NCI-H2029 treated with DMSO at 0.1 percent for 48 hours (cell line): ENCODE measurements around the gene CYREN.
"Not testable (repeated sequence)": the region's sequence is repeated elsewhere in the genome, so short reads cannot be mapped to it uniquely, and the experiment has no call there.

Source experiments
- DNase-seq: peaks from one replicate; lab custom pipeline; 2025; lab: John Stamatoyannopoulos, UW

Gene CYREN

DNA sequence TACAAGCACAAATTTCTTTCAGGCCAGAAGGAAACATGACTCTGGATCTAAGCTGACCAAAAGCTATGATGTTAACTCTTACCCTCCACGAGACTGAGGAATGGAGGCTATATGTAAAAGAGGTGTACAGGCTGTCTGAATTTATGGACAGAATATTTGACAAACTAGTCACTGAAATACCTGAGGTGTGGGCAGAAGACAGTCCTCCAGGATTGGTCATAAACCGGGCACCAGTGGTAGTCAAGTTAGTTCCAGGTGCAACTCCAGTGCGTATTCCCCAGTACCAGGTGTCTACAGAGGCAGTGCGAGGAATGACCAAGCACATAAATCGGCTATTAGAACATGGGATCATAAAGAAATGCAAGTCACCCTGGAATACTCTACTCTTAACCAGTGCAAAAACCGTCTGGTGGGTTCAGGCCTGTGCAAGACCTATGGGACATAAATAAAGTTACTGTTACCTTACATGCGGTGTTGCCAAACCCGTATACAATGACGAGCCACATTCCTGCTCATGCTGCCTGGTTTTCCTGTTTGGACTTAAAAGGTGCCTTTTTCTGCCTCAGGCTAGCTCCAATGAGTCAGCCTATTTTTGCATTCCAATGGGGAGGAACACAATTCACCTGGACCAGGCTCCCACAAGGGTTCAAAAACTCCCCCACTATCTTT is 6.7 kb upstream of the CYREN start:
- no peak for DNase-seq

DNA sequence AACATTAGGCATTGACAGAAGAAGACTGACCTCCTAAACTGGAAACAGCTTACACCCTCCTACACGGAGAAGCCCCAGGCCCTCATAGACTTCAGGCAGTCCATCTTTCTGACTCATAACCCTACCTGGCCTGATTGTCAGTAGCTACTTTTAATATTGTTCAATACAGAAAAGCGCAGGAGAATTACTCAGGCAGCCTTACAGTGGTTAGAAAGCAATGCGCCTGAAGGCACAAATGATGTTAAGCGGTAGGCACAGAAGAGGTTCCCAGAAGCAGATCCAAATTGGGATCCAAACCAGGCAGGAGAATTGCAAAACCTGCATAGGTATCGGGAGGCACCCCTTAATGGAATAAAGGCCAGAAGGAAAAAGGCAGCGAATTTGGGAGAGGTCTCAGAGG is 5.4 kb upstream of the CYREN start:
- no peak for DNase-seq

DNA sequence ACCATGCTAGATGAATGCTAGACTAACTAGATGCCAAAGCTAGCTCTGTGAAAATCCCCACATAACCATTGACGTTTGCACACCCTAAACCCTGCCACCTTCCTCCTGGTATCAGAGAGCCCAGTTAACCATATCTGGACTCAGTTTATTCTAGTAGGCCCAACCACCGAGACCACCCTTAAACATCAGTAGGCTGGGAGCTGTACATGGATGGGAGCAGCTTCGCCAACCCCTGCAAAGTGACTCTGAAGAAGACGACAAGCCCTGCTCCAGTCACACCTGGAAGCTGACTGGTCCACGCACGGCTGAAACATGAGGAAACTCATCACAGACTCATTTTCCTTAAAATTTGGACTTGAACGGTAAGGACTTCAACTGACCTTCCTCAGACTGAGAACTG is 4.4 kb upstream of the CYREN start:
- no peak for DNase-seq

DNA sequence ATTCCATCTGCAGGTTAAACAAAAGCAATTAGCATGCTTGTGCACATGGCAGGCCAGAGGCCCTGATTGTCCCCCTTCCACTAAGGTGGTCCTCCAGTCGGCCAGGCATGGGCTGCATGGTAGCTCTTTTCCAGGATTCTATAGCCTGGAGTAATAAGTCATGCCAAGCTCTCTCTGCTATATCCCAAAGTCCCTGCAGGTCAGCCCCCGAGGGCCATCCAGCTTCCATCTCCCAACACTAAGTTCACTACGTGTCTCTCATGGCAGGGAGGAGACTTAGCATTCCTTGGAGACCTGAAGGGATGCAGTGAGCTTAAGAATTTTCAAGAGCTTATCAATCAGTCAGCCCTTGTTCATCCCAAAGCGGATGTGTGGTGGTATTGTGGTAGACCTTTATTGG is 3.4 kb upstream of the CYREN start:
- not testable (repeated sequence) for DNase-seq

DNA sequence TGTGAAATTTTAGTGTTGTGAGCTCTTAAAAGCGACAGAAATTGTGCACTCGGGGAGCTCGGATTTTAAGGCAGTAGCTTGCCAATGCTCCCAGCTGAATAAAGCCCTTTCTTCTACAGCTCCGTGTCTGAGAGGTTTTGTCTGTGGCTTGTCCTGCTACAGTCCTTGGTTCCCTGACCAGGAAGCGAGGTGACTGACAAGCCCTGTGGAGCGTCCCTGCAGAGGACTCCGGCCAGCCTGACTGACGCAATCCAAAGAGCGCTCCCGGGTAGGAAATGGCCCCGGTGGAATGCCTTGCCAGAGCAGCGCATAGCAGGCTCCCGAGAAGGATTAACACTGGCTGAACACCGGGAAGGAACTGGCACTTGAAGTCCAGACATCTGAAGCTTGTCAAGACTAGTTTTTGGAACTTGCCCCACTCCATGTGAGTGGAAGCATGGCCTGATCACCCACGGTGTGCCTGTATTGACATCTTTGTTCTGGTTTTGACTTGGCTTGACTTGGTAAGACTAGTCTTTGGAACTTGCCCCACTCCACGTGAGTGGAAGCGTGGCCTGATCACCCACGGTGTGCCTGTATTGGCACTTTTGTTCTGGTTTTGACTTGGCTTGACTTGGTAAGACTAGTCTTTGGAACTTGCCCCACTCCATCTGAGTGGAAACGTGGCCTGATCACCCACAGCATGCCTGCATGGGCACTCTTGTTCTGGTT is 1.2 kb upstream of the CYREN start:
- DNase-seq, result not testable (repeated sequence)

DNA sequence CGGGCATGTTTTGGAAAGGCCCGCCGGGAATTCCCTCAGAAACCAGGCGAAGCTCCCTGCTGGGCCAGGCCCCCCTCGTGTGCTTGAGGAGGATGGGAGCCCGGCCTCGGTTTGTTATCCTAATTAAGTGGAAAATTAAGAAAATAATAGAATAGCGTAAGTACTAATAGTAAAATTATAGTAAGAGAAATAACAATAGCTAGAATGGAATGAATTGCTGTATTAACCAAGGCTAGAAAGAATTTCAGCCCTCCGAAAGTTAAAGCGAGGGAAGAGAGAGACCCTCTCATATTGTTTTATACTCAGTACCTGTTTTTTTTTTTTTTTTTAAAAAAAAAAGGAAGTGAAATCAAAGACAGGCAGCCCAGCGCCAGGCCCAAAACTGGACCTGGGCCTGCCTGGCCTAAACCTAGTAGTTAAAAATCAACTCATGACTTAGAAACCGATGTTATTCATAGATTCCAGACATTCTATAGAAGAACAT is 533 bp upstream of the CYREN start:
- not testable (repeated sequence) for DNase-seq

DNA sequence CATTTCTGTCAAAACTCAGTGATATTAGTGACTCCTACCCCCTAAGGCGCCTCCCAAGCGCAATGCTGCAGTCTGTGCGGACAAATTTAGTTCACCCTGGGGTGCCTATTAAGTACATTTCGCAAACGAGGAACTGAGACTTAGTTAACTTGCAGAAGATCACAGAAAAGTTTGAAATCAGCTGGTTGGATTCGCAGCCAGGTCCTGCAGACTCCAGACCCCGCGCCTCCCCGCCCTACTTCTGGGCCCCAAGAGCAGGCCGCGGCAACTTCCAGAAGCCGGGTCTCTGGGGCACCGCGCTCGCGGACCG is 588 bp downstream of the CYREN start:
- no peak for DNase-seq

DNA sequence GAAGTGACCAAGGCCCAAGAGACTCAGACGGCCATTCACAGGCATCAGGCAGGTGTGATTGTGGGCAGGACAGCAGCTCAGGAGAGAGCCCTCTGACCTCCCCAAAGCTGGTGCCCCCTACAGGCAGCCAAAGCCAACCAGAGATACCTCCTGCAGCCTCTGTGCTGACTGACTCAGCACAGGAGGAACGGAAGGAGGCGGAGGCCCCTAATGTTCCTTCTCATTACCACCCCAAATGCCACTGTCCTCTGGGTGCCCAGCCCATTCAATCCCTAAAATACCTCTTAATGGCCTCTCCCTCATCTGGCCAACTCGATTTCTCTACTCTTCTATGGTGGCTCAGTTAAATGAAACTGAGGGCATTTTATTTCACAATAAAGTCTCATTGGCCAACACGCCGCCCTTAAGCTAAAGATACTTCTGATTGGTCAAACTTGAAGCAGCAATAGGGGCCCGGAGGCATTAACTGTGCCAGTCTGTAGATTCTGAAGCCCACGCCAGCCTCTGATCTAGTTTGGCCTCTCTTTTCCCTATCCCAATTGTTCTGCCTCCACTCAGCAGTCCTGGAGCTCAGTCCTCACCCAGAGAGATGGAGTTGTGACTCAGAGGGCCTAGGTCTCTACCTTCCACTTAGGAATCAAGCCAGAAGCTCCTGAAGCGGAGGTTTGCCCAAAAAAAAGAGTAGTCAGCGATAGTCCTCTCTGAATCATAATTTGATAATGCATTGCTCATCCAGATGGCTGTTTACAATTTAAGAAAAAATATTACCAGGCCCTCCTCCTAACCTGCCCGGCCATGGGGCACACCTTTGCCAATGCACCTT is 1.2 kb downstream of the CYREN start:
- no peak for DNase-seq

DNA sequence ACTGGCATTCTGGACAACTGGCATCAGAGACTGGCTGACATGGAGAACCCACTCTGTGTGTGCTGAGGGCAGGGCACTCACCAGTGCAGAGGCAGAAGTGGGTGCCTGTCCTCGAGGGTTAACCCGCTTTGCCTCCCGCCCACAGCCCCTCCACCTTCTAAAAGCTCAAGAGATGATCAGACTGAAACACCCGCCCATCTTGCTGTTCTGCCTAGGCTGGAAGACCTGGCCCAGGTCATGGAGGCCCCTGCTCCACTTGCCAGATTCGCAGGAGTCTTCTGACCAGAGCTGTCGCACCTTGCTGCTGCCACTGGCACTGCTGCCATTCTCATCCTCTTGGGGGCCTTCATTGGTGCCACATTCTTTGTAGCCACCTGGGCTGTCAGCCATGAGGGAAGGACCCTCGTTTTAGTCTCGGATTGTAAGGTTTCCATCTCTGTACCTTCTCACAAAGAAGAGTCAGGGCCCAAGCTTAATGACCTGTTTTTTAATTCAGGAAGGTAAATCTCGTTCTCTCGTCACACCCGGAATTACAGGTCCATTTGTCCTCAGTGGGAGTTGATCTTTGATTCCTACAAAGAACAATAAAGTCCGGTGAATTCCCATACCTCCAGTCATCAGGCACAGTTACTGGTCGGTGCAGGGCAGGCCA is 1.9 kb downstream of the CYREN start:
- DNase-seq, result no peak

DNA sequence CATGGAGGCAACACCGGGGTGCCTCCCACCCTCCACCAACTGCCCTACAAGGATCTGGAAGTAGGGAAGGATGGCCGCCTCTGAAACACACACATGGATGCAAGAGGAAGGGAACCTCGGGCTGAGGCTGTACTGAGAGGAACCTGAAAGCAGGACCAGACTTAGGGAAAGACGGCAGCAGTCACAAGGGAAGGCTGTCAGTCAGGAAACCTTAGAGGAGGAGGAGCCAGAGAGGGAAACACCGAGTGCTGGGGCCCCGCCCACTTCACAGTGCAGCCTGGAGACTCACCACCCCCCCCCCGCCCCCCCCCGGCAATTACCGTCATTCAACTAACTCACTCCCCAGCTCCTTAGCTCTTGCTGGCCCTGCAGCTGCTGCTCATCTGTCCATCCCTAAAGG is 2.5 kb downstream of the CYREN start:
- no peak for DNase-seq

DNA sequence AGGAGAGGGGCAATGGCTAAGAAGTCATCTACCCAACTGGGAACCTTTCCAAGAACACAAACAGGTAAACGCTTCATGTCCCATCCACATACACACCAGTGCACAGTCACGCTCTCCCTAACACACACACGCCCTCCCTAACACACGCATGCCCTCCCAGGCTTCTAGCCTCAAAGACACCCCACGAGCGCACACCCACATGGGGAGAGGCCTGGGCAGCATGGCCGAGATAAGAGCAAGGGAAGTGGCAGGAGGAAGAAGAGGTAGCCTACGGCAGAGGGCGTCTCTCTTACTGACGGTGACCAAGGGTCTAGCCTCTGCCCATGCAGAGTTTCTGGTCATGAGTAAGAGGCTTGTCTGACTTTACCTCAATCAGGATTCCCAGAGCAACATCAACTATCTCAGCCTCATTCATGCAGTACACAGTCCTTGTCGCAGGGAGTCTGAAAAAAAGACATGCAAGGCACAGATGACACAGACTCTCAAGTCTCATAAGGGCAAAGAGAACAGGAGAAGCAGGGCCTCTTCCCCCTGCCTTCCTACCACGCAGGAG is 3.1 kb downstream of the CYREN start:
- no peak for DNase-seq

DNA sequence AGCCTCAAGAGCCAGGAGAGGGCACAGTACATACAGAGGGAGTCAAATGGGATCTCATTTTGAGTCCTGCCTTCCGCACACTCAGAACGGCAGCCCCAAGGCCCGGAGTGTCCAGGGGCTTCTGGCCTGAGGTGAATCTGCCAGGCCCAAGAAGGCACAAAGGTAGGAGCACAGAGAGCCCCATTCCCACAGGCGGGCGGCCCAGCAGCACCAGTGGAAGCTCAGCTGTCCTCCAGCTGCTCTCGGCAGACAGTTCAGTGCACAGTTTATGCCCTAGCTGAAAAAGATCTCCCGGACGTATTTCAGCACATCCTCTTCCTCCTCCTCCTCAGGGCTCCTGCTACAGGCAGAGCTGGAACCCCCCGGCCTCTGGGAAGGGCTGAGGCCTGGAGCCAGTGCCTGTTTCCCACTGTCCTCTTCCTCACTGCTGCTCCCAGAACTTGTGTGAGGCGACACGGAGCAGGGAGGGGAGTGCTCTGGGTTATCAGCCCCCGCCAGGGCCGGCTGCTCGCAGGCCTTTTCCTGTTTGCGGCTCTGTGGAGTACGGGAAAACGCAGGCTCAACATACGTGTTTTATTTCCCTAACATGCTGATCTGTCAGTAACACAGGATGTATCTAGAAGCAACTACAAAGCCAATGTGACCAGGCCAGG is 4.0 kb downstream of the CYREN start:
- DNase-seq, result no peak

DNA sequence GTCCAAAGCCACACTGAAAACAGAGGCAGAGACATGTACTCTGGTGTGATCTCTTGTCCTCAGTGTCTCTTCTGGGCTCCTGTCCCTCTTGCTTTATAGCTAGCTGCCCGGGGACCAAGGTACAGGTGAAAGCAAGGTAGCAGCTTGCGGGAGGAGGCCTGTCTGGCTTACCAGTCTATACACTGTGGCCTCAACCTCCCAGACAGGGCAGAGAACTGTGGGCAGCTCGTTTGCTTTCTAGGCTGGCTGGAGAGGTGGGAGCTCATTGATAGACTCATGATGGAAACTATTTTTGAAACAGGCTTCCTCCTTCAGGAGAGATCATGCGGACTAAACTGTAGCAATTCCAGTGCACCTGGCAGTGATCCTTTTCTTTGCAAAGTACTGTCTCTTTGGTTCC is 4.6 kb downstream of the CYREN start:
- no peak for DNase-seq

DNA sequence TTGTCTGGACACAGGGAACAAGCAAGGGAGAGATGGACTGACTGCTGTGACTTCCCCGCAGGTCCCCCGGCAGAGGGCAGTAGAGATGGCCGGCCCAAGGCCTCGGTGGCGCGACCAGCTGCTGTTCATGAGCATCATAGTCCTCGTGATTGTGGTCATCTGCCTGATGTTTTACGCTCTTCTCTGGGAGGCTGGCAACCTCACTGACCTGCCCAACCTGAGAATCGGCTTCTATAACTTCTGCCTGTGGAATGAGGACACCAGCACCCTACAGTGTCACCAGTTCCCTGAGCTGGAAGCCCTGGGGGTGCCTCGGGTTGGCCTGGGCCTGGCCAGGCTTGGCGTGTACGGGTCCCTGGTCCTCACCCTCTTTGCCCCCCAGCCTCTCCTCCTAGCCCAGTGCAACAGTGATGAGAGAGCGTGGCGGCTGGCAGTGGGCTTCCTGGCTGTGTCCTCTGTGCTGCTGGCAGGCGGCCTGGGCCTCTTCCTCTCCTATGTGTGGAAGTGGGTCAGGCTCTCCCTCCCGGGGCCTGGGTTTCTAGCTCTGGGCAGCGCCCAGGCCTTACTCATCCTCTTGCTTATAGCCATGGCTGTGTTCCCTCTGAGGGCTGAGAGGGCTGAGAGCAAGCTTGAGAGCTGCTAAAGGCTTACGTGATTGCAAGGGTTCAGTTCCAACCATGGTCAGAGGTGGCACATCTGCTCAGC is 6.0 kb downstream of the CYREN start:
- DNase-seq, result no peak

DNA sequence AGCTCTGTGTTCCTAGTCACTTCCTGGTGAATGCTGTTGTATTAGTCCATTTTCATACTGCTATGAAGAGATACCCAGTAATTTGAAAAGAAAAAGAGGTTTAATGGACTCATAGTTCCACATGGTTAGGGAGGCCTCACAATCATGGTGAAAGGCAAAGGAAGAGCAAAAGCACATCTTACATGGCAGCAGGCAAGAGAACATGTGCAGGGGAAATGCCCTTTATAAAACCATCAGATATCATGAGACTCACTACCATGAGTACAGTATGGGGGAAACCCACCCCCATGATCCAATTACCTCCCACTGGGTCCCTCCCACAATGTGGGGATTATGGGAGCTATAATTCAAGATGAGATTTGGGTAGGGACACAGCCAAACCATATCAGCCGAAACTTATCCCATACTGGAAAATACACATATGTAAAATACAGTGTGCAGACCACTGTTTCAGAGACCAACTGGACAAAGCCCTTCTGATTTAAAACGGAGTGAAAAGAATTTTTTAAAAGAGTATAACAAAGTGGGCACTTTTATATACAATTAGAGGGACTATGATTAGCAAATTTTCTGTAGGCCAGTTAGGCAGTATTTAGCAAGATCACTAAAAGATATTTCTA is 8.0 kb downstream of the CYREN start:
- DNase-seq, result no peak

DNA sequence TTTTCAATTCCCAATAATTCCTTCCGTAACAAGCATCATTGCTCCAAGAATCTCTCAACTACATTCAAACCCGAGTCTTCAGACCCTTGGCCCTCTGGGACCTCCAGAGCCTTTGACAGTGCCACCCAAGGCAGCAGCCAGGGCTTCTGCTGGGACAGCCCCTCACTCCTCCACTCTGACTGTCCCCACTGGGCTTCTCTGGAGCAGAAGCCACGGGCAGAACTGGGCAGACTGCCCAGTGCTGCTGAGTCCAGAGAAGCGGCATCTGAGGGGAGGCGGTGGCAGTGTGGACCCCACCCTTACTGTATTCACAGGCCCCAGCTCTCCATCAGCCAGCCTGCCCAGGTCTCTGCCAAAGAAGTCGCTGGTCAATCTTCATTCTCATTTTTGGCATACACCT is 8.8 kb downstream of the CYREN start:
- no peak for DNase-seq

DNA sequence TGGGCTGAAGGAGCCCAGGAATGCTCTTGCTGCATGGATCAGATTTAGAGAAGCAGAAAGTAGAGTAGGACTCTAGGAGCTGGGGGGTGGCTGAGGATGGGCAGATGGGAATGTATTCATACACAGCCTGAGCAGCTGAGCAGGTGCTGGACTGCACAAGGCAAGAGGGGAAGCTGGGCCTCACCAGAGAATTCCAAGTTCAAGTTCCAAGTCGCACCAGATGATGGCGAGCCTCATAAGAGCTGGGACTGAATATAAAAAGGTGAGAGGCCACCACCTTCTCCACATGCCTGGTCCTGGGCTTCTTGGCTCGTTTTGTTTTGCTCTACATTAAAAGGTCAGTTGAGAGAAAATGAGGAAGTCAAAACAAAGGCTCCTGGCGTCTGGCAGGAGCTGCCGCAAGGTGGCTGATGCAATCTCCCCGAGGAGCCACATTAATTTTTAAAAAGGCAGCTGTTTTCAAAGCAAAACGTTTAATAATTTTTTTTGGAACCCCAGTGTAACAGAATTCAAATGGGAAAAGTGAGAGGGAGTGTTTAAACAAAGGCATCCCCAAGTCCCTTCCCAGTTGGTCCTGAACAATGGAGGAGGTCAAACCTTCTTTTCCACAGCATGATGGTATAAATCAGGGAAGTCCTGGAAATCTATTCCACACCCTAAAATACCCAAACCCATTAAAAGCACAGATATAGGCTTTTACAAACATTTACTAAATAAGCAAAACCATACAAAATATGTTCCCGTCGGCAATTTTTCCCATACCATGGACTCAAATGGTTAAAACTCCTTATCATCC is 9.5 kb downstream of the CYREN start:
- DNase-seq, result no peak

DNA sequence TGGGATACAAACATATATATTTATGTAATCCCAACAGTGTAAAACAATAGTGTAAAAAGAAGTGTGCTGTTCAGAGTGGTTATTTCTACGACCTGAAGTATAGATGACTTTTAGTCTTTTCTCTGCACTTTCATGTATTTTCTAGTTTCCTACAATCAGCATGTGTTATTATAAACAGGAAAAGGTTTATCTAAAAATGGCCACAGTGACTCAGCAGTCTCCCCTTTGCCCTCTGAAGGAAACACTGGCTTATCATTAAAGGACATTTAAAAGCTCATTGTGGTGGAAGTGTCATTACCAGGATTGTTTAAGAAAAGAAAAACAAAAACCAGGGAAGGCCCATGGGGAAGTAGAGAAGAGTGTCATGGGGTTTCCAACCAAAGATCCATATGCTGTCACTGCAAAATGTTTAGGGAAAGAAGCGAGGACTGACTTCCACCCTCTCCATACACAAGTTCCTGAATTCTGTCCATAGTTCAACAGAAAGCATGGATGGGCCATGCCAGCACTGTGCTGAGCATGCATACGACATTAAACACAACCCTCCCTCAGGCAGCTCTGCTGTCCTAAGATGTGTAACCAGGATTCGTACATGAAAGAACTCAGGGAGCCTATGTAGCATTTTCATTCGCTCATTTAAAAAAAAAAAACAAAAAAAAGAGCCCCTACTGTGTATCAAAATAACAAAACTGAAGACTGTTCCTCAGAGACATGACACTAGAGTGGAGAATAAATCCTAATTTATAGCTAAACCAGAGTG is 10.2 kb downstream of the CYREN start:
- DNase-seq, result no peak
